Gastrocnemius medialis (tissue), 4 donors: ENCODE measurements around the gene SS18L1.

Experiments
- POLR2A ChIP-seq, 2 donors: fragments of 450-650 bp; IDR thresholded peaks; one replicate each; pipeline ENCODE4 v1.6.1; 2017; ENCODE audit warnings: antibody characterized with exemption in 2 of 2, mild to moderate bottlenecking in 2 of 2, moderate library complexity in 2 of 2
- TF ChIP-seq, protein P1 (sequence below), 5 experiments: fragments of 450-650 bp in 3 of 5; fragments of 200-600 bp in 2 of 5; sonication (generic) in 2 of 5; IDR thresholded peaks in 4 of 5; conservative IDR thresholded peaks in 1 of 5; 1 replicate in 4 of 5; 2 replicates in 1 of 5; pipeline ENCODE4 v1.5.1; 2016 to 2019; ENCODE audit warnings: antibody characterized with exemption in 5 of 5, mild to moderate bottlenecking in 3 of 5, moderate library complexity in 3 of 5

DNA sequence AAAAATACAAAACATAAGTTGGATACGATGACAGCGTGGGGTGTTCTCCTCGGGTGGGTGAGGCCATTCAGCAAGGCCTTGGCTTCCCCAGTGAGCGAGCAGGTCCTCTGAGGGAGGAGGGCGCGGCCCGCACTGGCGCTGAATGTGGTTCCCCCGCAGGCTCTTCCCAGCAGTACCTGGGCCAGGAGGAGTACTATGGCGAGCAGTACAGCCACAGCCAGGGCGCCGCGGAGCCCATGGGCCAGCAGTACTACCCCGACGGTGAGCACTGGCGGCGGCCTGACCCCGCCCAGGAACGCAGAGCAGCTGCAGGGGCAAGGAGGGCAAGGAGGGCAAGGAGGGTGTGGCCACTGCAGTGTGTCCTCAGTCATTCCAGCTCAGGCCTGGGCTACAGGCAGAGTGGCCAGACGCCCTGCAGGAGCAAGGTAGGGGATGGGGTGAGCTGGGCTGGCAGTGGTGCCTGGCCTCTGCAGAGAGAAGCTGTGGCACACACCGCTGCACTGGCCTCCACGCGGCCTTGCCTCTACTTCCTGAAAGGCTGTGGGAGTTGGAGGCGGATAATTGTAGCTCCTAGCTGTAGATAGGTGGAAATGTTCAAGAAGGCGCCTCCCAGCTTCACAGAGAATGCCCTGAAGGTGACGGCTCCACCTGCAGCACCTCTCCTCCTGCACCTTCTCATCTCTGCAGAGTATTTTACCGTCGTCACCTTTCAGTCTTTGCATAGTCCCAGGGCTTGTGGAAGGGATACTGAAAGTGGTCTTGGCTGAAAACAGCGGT lies 20.6 kb downstream of the SS18L1 start:
- TF ChIP-seq, protein P1, sequence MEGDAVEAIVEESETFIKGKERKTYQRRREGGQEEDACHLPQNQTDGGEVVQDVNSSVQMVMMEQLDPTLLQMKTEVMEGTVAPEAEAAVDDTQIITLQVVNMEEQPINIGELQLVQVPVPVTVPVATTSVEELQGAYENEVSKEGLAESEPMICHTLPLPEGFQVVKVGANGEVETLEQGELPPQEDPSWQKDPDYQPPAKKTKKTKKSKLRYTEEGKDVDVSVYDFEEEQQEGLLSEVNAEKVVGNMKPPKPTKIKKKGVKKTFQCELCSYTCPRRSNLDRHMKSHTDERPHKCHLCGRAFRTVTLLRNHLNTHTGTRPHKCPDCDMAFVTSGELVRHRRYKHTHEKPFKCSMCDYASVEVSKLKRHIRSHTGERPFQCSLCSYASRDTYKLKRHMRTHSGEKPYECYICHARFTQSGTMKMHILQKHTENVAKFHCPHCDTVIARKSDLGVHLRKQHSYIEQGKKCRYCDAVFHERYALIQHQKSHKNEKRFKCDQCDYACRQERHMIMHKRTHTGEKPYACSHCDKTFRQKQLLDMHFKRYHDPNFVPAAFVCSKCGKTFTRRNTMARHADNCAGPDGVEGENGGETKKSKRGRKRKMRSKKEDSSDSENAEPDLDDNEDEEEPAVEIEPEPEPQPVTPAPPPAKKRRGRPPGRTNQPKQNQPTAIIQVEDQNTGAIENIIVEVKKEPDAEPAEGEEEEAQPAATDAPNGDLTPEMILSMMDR (IDR thresholded peaks at IDR 0.05 in 4 of 5, conservative IDR thresholded peaks at IDR 0.05 in 1 of 5): no peak
- no peak for TF ChIP-seq POLR2A (IDR thresholded peaks at IDR 0.05)
